HG03432 (cell line): ENCODE results near the gene CNFN.

Experiments used
- ATAC-seq: cut with Tn5 transposase; IDR thresholded peaks from one replicate; pipeline ENCODE4 v1.9.1; 2021; ENCODE audit warnings: mild to moderate bottlenecking, moderate library complexity; ENCODE audit not compliant: unreplicated experiment

CNFN gene

DNA sequence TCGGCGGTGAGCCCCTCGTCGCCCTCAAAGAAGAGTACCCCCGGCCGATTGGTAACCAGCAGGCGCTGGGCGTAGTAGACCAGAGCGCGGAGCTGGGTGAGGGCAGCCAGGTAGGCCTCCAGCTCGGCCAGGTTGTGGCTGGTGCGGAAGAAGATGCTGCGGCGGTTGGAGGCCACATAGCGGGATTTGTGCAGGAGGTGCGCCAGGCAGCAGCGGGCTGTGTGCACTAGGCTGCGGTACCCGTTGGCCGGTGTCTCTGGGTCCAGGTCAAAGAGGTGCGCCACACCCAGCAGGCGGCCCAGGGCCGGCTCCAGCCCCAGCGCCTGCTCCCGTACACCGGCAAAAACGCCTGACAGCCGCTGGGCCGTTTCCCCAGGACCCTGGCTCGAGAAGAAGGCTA lies 20.3 kb upstream of the CNFN start:
- ATAC-seq, result no peak

DNA sequence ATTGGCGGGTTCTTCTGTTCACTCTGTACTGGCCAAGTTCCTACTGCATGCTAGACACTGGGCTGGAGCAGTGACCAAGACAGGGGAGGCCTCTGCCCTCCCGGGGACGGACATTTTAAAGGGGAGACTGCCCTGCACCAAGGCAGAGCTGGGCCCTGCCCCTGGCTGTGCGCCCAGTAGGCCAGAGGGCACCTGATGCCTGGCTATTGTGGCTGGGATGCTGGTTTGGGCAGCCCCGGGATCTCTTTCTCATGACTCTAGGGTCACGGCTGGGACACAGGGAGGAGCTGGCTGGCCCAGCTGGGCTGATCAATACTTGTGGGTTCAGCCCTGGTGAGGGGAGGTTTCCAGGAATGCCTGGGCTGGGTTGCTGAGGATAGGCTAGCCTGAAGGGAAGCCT lies 19.4 kb upstream of the CNFN start:
- ATAC-seq, result no peak

- ATAC-seq, result no peak
These were observed 17.7 kb upstream of the CNFN start for GRCh38 chr19:42407816-42408175.

DNA sequence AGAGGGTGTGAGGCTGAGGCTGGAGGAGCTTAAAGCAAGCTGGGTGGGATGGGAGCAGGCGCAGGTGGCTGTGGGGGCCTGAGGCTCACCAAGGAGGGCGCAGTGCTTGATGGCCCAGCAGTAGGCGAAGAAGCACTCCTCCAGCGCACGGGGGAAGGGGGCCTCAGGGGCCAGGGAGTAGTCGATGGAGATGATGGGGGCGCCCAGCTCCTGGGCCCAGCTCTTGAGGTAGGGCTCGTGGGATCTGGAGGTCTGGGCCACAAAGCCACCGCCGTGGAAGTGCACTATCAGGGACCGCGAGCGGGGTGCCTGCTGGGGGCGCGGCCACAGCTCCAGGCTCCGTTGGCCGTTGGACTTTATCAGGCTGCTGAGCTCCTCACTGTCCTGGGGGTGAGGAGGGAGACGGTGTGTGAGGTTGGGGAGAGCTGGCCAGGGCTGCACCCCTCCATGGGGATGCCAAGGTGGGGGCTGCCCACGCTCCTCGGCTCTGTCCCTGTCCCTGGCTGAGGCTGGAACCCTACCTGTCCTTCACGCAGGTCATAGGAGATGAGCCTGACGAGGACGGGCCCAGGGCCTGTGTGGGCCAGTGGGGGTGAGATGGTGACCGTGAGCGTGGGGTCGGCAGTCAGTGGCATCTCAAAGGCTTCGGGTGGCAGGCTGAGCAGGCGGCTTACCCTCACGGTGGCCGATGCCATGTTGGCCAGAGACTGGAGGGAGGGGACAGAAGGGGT lies 17.2 kb upstream of the CNFN start:
- ATAC-seq, result no peak

DNA sequence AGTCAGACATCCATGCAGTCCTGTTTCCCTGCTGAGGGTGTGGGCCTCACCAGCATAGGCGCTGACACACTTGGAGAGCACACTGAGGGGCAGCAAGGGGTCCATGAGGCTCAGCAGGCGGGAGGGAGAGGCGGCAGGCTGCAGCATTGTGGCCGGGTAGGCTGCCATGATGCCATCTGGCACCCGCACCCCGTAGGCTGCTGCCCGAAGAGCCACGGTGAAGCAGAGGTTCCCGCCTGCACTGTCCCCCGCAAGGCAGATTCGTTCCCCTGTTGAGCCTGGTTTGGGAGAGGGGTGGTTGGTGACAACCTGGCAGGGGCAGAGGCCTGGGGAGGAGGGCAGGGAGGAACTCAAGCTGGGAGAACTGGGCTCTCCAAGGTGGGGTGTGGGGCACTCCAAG lies 16.0 kb upstream of the CNFN start:
- no peak for ATAC-seq

GRCh38 chr19:42403586-42403985 lies 13.5 kb upstream of the CNFN start:
- ATAC-seq, result no peak

GRCh38 chr19:42402376-42403116 lies 12.4 kb upstream of the CNFN start:
- ATAC-seq, result no peak

GRCh38 chr19:42401365-42402303 lies 11.5 kb upstream of the CNFN start:
- no peak for ATAC-seq

DNA sequence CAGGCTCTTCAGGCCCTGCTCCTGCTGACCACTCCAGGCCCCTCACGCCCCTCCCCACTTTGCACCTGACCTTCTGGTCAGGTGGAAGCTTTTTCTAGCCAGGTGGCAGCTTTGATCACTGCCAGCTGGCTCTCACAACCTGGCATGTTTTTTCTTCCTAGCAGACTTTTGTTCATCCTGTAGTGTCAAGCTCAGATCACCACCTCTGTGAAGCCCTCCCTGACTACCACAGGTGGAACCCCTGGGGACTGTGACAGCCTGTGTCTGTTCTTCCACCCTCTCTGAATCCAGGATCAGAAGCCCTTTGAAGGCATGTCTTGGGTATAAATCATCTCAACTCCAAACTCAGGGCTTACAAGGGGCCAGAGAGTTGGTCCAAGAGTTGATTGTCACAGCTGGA lies 10.3 kb upstream of the CNFN start:
- no peak for ATAC-seq

DNA sequence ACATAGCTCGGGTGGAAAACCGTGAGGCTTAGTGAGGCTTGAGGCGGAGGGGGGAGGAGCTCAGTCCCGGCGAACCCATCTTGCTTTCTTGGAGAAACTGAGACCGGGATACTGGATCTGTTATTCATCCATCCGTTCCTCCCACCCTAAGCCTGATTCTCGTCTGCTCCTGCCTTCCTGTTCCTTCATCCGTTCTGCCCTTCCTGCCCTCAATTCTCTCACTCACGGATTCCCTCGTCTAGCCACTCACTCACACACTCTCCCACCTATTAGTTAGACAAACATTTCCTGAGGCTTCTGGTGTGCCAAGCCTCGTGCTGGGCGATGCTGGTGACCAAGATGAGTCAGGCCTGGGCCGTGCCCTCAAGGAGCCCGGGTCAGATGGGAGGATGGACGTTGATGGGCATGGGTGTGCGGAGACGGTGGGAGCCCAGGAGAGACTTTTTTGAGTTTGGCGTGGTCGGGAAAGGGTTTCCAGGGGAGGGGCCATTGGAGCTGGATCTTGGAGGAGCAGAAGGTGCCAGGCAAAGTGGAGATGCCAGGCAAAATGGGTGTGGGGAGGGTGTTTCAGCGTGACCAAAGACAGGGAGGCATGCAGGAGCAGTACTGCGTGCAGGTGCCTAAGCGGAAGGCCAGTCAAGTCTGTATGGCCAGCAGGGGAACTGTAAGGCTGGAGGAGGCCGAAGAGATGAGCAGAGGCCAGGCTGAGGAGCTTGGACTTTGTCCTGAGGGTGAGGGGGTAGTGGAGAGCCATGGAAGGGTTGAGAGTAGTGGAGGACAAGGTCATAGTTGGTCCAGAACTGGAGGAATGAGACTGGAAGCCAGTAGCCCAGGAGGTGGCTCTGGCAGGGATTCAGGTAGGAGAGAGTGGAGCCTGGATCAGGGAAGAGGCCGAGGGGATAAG lies 7.4 kb upstream of the CNFN start:
- ATAC-seq, result no peak

DNA sequence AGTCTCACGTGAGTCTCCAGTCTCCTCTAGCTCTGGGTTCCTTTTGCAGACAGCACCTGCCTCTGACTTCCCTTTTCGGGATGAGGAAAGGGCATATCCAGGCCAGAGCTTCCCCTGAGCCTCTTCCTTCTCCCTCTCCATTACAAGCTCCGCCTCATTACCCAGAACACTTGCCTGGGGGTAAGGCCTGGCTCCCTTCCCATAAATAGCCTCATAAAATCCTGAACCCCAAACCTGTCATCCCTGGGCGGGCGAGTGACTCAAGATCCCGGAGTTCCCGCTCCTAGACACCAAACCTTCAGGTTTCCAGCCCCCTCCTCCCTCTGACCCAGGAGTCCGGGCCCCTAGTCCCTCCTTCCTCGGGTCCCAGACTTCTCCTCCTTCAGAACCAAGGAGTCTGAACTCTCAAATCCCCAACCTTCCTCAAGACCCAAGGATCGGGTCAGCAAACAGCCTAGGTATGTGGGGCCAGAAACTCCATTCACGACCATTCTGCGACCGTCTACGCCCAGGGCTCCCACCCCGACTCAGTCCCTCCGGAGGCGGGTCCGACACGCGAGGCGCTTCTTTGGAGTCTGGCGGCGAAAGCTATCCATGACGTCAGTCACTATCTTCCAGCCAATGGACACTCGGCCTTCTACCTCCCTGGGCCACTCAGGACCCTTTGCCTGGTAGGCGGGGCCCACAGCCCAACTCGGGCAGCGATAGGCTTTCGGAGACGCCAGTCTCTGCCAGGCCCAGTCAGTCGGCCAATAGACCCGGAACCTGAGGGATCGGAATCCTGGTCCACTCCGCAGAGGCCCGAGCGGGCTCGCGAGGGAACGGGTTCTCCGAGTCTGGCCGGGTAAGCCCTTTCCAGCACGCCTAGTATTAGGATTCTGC lies 6.5 kb upstream of the CNFN start:
- ATAC-seq, result peak; percentile 92

DNA sequence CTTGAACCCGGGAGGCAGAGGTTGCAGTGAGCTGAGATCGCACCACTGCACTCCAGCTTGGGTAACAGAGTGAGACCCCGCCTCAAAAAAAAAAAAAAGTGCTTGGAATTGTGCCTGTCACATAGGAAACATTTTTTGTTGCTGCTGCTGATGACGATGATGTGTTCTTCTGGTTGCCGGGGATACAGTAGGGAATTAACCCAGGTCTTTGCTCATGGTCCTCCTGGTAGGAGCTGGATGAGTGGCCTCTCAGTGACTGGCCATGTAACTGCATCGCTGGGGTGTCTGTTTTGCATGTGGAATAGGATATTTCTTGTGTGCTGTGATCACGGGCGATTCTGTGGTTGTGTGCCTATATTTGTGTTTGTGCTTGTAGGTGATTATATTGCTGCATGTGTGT lies 4.7 kb upstream of the CNFN start:
- no peak for ATAC-seq

GRCh38 chr19:42392165-42392564 lies 2.1 kb upstream of the CNFN start:
- no peak for ATAC-seq

DNA sequence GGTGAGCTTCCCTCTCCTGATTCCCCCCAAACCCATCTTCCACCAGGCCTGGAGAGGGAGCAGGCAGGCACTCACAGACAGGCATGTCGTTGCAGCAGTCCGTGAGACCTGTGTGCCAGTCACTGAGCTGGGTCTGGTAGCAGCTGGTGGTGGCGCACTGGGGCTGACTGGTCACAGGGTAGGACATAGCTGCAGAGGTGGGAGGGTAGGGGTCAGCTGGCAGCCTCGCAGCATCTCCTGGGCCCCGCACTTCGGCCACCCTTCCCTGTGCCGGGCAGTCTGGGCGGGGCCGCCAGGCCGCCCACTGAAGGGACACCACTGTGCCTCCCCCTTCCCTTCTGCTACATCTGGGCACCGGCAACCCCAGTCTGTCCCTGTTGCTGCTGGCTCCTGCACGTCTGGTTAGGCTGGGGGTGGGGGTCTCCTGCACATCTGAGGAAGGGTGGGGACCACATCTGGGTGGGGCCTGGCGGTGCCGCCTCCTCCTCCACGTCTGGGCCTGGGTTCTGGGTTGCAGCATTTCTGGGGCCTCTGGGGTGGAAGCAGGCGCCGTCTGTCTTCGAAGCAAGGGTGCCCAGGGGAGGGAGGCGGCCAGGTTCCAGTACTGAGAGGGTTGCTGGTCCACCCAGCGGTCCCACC lies 1.1 kb downstream of the CNFN start:
- no peak for ATAC-seq

DNA sequence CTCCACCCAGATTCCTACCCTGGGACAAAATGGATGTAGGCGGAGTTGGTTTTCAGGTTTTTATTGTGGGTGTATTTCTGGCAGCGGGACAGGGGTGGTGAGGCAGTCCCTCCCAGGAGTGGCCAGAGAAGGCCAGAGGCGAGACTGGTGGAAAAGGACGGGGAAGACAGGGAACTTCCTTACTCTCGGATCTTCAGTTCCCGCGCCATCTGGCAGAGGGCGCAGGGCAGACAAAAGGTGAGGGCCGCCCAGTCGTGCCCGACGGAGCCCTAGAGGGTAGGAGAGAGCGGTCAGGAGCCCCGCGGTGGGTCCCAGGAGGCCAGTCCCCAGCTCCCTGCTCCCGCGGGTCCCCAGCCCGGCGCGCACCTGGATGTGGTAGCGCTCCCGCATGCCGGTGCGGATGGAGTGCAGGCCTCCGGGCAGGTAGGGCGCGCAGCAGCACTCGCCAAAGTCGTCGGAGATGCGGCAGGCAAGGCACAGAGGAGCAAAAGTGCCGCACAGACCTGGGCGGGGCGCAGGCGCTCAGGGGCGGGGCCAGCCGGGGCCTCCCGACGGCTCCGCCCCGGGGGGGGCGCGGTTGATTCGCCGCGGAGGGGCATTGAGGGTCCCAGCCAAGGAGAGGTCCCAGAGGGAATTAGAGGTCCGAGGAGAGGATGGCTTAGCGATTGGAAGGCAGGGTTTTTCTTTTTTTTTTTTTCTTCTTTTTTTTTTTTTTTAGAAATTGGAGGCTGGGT lies 3.0 kb downstream of the CNFN start:
- ATAC-seq, result peak; percentile 67

GRCh38 chr19:42380155-42380554 lies 9.9 kb downstream of the CNFN start:
- ATAC-seq, result no peak

DNA sequence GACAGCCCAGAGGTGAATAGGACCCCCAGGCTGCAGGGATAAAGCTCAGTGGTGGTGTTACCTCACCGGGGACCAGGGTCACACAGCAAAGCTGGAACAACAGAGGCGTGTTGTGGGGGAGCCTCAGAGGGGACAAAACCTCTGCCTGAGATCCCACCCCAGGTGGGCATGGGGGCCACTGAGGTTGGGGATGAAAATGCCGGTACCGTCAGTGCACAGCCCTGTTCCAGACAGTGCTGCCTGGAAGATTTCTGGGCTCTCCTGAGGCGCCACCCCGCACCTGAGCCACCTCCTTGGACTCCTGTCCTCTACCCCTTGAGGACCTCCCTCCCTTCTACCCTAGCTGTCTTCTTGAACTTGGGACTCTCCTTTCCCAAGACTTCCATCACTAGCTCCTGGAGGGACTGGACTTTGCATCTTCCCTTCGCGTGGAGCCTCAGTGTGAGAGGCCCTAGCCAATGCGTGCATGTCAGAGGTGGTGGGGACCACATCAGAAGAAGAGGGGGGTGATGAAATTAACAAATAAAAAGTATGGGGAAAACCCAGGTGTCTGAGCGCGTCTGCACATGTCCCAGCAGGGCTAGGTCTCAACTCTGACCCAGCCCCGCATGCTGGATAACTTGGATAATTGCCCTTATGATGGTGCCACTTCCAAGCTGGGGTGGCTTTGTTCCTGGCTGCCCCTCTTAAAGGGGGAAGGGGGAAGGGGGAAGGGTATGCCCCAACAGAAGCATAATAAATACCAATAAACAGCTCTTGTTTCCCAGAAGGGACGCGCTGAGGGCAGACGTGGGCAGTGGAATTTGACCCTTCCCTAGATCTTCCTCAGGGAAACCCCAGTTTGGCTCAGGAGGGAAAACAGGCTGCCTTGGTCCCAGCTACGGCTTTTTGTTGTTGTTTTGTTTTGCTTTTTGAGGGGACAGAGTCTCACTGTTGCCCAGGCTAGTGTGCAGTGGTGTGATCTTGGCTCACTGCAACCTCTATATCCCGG lies 11.6 kb downstream of the CNFN start:
- ATAC-seq, result no peak
